ENCODE data around the gene TICAM2. TPM values are rescaled to one million over a fixed set of nuclear protein-coding genes. Genes with fewer than 3 reads are reported as not detected.

TICAM2 gene
- total and polyA plus RNA-seq, 2 of the 8 experiments (the other 6 are each of a cell fraction or from before 2014, with no cell fraction given), result 0.02 TPM; not detected in 1

DNA sequence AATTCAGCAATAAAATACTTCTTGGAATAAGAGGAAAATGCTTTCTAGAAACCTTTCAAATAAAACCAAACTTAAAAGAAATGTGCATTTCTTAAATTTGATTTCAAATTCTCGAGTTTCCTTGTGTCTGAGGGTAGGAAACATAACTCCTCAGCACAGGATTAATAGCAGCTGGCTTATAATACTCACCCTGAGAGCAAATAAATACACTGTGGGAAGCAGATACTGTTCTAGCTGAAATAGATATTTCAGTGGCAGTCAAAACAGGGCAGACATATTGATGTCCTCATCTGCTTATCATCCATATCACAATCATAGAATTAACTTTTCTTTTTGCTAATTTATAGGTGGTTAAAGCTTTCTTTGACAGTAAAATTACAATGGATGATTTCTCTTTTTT, 33.6 kb downstream of the TICAM2 start (continued):
- no peak for TF ChIP-seq TBP (IDR thresholded peaks at IDR 0.05; ENCODE audit: low read depth, low read length)

Measured in H1 (cell line).